Measurements from ENCODE around the gene DPH5.

Gene DPH5

DNA sequence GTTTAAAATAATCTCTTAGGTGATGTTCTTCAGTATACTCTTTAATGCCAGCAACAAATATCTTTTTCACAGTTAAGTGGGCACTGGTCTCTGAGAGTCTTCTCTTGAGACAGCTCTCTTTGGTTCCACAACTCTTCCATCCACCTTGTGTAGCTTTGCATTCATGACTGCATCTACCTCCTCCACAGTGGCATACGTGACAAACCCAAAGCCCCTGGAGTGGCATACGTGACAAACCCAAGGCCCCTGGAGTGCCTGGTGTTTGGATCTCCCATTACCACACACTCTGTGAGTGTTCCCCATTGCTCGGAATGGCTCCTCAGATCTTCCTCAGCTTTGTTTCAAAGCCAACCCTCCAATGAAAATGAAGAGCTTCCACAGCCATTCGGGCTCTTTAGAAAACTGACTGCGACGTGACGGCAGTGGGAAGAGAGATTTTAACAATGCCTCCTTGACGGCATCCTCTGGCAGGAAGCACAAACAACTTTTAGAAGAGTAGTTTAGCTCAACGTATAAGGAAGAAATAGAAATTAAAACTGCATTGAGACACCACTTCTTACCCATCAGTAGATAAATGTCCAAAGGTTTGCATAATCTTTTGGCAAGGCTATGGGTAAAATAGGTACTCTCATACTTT is 83.9 kb downstream of the DPH5 start:
- TF ChIP-seq, protein P1, sequence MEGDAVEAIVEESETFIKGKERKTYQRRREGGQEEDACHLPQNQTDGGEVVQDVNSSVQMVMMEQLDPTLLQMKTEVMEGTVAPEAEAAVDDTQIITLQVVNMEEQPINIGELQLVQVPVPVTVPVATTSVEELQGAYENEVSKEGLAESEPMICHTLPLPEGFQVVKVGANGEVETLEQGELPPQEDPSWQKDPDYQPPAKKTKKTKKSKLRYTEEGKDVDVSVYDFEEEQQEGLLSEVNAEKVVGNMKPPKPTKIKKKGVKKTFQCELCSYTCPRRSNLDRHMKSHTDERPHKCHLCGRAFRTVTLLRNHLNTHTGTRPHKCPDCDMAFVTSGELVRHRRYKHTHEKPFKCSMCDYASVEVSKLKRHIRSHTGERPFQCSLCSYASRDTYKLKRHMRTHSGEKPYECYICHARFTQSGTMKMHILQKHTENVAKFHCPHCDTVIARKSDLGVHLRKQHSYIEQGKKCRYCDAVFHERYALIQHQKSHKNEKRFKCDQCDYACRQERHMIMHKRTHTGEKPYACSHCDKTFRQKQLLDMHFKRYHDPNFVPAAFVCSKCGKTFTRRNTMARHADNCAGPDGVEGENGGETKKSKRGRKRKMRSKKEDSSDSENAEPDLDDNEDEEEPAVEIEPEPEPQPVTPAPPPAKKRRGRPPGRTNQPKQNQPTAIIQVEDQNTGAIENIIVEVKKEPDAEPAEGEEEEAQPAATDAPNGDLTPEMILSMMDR (IDR thresholded peaks at IDR 0.05; ENCODE audit: low read depth, low read length), result no peak
- H3K4me3 ChIP-seq (ENCODE audit: low read depth, low read length), result no peak overlapping the region

DNA sequence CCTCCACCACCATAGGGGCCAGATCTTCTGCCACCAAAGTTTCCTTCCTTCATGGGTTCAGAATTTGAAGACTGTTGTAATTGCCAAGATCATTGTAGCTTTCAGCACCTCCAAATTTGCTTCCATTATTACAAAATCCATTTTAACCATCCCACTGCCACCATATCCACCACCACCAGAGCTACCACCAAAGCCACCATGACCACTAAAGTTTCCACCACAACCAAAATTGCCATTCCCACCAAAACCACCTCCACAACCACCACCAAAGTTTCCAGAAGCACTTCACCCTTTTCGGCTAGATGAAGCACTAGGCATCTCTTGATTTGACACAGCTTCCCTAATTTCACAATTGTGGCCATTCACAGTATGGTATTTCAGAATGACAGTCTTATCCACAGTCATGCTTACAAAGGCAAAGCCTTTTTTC is 84.5 kb downstream of the DPH5 start:
- no peak overlapping the region for H3K4me3 ChIP-seq (ENCODE audit: low read depth, low read length)
- TF ChIP-seq, protein P1 (IDR thresholded peaks at IDR 0.05; ENCODE audit: low read depth, low read length), result no peak

All from WI38 (cell line).